Esophagus muscularis mucosa (tissue), 4 donors: Measurements from ENCODE around the gene SLC35A3. TPM values are rescaled to one million over a fixed set of nuclear protein-coding genes. Genes with fewer than 3 reads are reported as not detected.
"Not testable (repeated sequence)": the region's sequence is repeated elsewhere in the genome, so short reads cannot be mapped to it uniquely, and the experiment has no call there.

Experiments
- DNase-seq: peaks from one replicate; pipeline ENCODE4 v3.0.0-alpha.2; 2017; ENCODE audit errors: extremely low spot score
- H3K27ac ChIP-seq, 4 donors: fragments of 200-600 bp; sonication (generic); replicated peaks in 1 of 4; 1 replicate in 3 of 4; 2 replicates in 1 of 4; pipeline ENCODE4 v1.5.1; 2016 to 2019; ENCODE audit warnings: mild to moderate bottlenecking in 1 of 4
- H3K27me3 ChIP-seq, 4 donors: fragments of 200-600 bp; sonication (generic); one replicate each; pipeline versions ENCODE4 v1.5.1 to v1.6.0; 2016 to 2019
- H3K36me3 ChIP-seq, 4 donors: fragments of 200-600 bp; sonication (generic); one replicate each; pipeline ENCODE4 v1.5.1; 2016 to 2019
- H3K4me1 ChIP-seq, 4 donors: fragments of 200-600 bp; sonication (generic); one replicate each; pipeline ENCODE4 v1.5.1; 2016 to 2019
- H3K4me3 ChIP-seq, 4 donors: fragments of 200-600 bp; sonication (generic); 1 replicate in 2 of 4; 2 replicates in 2 of 4; pipeline ENCODE4 v1.5.1; 2016 to 2019; ENCODE audit warnings: mild to moderate bottlenecking in 4 of 4, moderate library complexity in 1 of 4
- H3K9me3 ChIP-seq, 4 donors: fragments of 200-600 bp; sonication (generic); 1 replicate in 3 of 4; 2 replicates in 1 of 4; pipeline ENCODE4 v1.5.1; 2016 to 2019
- CTCF ChIP-seq, 3 experiments: fragments of 200-600 bp in 2 of 3; fragments of 450-650 bp in 1 of 3; sonication (generic) in 2 of 3; IDR thresholded peaks; one replicate each; pipeline ENCODE4 v1.5.1; 2017 to 2019; ENCODE audit warnings: antibody characterized with exemption in 3 of 3, mild to moderate bottlenecking in 2 of 3, moderate library complexity in 1 of 3
- EP300 ChIP-seq: sonication (generic); formaldehyde crosslinking; IDR thresholded peaks from one replicate; pipeline ENCODE4 v1.6.1; 2017; ENCODE audit warnings: antibody characterized with exemption
- POLR2A ChIP-seq: fragments of 450-650 bp; IDR thresholded peaks from one replicate; pipeline ENCODE4 v1.6.1; 2017; ENCODE audit warnings: antibody characterized with exemption, moderate library complexity, mild to moderate bottlenecking, low read depth
- POLR2AphosphoS5 ChIP-seq, 2 donors: sonication (generic); formaldehyde crosslinking; IDR thresholded peaks; one replicate each; pipeline ENCODE4 v1.6.1; 2017; ENCODE audit warnings: antibody characterized with exemption in 2 of 2
- WGBS: methylation state at CpG from one replicate; pipeline ENCODE4 v1.1.5; 2018; 5-methylcytosine and 5-hydroxymethylcytosine counted together
- intact Hi-C: fragments of 100-400 bp; cut with DNase I; formaldehyde crosslinking; loops from one replicate; pipeline ENCODE4 v1.15.1; 2023
- total RNA-seq, 4 donors: library from RNA; depleted of rRNA; stranded (reverse); fragments of >200 nt; gene quantifications; one replicate each; pipeline versions ENCODE4 v1.1.0 to v1.2.1, GENCODE V29; 2016

SLC35A3 gene
- total RNA-seq, 4 donors from 2014 or later: 16.8 to 24.6 (median 22.9) TPM

GRCh38 chr1:99969260-99969728, 502 bp upstream of the SLC35A3 start:
- TF ChIP-seq EP300 (no peak), POLR2AphosphoS5 (IDR thresholded peaks at IDR 0.05) (no peak), POLR2A (no peak), CTCF (IDR thresholded peaks at IDR 0.05) (no peak)
- Histone ChIP-seq H3K4me3 (peak overlapping the region; percentile 67 to 97 (median 86)), H3K36me3 (no peaks in the 10 kb centered on the region), H3K4me1 (peaks cover 15 to 23% (median 19%) of the 10 kb centered on the region in 4 donors), H3K27ac (peak overlapping the region; percentile 66 to 79 (median 73)), H3K27me3 (no peaks in the 10 kb centered on the region), H3K9me3 (no peaks in the 10 kb centered on the region)
- intact Hi-C loops: no loop called here
- no peak for DNase-seq
- 24% methylated on average over 6 of the region's 6 CpGs for WGBS

DNA sequence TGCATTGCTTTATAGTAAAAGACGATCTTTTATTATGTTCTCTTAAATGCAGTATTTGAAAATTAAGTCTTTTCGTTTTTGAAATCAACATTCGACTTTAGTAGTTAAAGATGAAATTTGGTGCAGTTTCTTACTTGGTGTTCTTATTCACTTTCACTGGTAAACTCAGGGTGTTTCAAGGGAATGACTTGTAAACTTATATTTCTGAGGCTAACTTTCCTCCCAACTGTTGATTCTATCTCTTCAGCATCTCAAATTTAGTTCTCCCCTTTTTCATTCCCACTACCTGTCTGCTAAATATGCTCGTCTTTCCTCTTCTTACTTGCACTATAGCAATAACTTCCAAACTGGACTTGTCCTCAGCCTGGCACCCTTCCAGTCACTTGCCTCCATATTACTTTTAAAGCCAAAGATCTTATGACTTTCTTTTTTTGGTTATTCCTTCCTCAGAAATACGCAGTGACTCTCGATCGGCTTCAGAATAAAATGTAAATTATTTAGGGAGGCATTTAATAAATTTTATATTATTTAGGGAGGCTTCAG, 988 bp downstream of the SLC35A3 start:
- Histone ChIP-seq H3K27ac (peak overlapping the region; percentile 66 to 79 (median 73)), H3K36me3 (peaks cover 0 to 12% (median 3%) of the 10 kb centered on the region in 4 donors), H3K27me3 (no peaks in the 10 kb centered on the region), H3K9me3 (no peaks in the 10 kb centered on the region), H3K4me3 (peak overlapping the region; percentile 67 to 97 (median 86)), H3K4me1 (peaks cover 15 to 23% (median 19%) of the 10 kb centered on the region in 4 donors)
- DNase-seq: no peak
- intact Hi-C loops: no loop called here
- TF ChIP-seq CTCF (IDR thresholded peaks at IDR 0.05): no peak
- TF ChIP-seq POLR2A: no peak
- 54% methylated on average over 7 of the region's 7 CpGs for WGBS

DNA sequence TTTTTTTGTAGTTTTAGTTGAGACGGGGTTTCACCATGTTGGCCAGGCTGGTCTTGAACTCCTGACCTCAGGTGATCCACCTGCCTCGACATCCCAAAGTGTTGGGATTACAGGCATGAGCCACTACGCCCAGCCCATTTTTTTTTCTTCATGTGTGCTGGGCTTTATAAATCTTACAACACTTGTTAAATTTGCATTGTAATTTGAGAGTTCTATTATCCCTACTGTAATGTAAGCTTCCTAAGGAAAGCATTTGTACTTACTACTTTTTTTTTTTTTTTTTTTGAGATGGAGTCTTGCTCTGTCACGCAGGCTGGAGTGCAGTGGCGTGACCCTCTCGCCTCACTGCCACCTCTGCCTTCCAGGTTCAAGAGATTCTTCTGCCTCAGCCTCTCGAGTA, 2.3 kb downstream of the SLC35A3 start:
- WGBS: 95% methylated on average over 7 of the region's 7 CpGs
- Histone ChIP-seq H3K4me1 (peaks cover 15 to 23% (median 19%) of the 10 kb centered on the region in 4 donors), H3K36me3 (peaks cover 0 to 13% (median 9%) of the 10 kb centered on the region in 4 donors)
- H3K4me3 ChIP-seq, H3K27me3 ChIP-seq, H3K27ac ChIP-seq, H3K9me3 ChIP-seq, intact Hi-C loops, DNase-seq: not testable (repeated sequence)

- Histone ChIP-seq H3K36me3 (peaks cover 0 to 13% (median 9%) of the 10 kb centered on the region in 4 donors), H3K27me3 (no peaks in the 10 kb centered on the region), H3K9me3 (no peaks in the 10 kb centered on the region), H3K4me3 (no peak overlapping the region), H3K4me1 (peaks cover 9 to 15% (median 9%) of the 10 kb centered on the region in 4 donors), H3K27ac (no peak overlapping the region)
- intact Hi-C loops: no loop called here
- 96% methylated on average over 3 of the region's 3 CpGs for WGBS
- TF ChIP-seq POLR2AphosphoS5 (IDR thresholded peaks at IDR 0.05) (no peak), EP300 (no peak), POLR2A (no peak), CTCF (IDR thresholded peaks at IDR 0.05) (no peak)
- no peak for DNase-seq
These were observed 5.7 kb downstream of the SLC35A3 start for GRCh38 chr1:99975529-99975928.

DNA sequence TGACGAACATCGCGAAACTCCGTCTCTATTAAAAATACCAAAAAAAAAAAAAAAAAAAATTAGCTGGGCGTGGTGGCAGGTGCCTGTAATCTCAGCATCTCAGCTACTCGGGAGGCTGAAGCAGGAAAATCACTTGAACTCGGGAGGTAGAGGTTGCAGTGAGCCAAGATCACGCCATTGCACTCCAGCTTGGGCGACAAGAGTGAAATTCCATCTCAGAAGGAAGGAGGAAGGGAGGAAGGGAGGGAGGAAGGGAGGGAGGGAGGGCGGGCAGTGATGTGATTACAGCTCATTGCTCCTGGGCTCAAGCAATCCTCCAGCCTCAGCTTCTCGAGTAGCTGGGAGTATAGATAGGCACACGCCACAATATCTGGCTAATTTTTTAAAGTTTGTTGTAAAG, 7.5 kb downstream of the SLC35A3 start:
- DNase-seq, H3K9me3 ChIP-seq, H3K27me3 ChIP-seq, H3K4me1 ChIP-seq, H3K4me3 ChIP-seq, intact Hi-C loops, H3K27ac ChIP-seq: not testable (repeated sequence)
- 92% methylated on average over 12 of the region's 12 CpGs for WGBS
- H3K36me3 ChIP-seq: peaks cover 0 to 13% (median 9%) of the 10 kb centered on the region in 4 donors

GRCh38 chr1:99978218-99978617, 8.4 kb downstream of the SLC35A3 start:
- Histone ChIP-seq H3K9me3 (no peaks in the 10 kb centered on the region), H3K27ac (no peak overlapping the region), H3K36me3 (peaks cover 0 to 13% (median 9%) of the 10 kb centered on the region in 4 donors), H3K27me3 (no peaks in the 10 kb centered on the region), H3K4me3 (no peak overlapping the region), H3K4me1 (no peaks in the 10 kb centered on the region)
- 91% methylated on average over 2 of the region's 2 CpGs for WGBS
- intact Hi-C loops: no loop called here
- DNase-seq: no peak
- TF ChIP-seq CTCF (IDR thresholded peaks at IDR 0.05) (no peak), POLR2AphosphoS5 (IDR thresholded peaks at IDR 0.05) (no peak), EP300 (no peak), POLR2A (no peak)
